Ishikawa (cell line): ENCODE measurements around the gene CHMP1B.

ENCODE experiments used
- CEBPB ChIP-seq: IDR thresholded peaks from 2 replicates; pipeline ENCODE4 v1.6.1; 2012
- CREB1 ChIP-seq: IDR thresholded peaks from 2 replicates; pipeline ENCODE4 v1.6.1; 2012; ENCODE audit warnings: low read depth
- EGR1 ChIP-seq: IDR thresholded peaks from 2 replicates; pipeline ENCODE4 v1.6.1; 2012
- EP300 ChIP-seq: IDR thresholded peaks from 2 replicates; pipeline ENCODE4 v1.6.1; 2012; ENCODE audit warnings: borderline replicate concordance
- FOXM1 ChIP-seq: IDR thresholded peaks from 2 replicates; pipeline ENCODE4 v1.6.1; 2012; ENCODE audit warnings: low read depth, borderline replicate concordance
- MAX ChIP-seq: IDR thresholded peaks from 2 replicates; pipeline ENCODE4 v1.6.1; 2012
- NFIC ChIP-seq: IDR thresholded peaks from 2 replicates; pipeline ENCODE4 v1.6.1; 2012
- RAD21 ChIP-seq: IDR thresholded peaks from 2 replicates; pipeline ENCODE4 v1.6.1; 2012; ENCODE audit warnings: low read depth
- REST ChIP-seq: IDR thresholded peaks from 2 replicates; pipeline ENCODE4 v1.6.1; 2012; ENCODE audit warnings: low read depth, mild to moderate bottlenecking
- TAF1 ChIP-seq: IDR thresholded peaks from 2 replicates; pipeline ENCODE4 v1.6.1; 2012; ENCODE audit warnings: low read depth, mild to moderate bottlenecking
- TCF12 ChIP-seq: IDR thresholded peaks from 2 replicates; pipeline ENCODE4 v1.6.1; 2012; ENCODE audit warnings: low read depth
- TEAD4 ChIP-seq: IDR thresholded peaks from 2 replicates; pipeline ENCODE4 v1.6.1; 2012
- USF1 ChIP-seq: IDR thresholded peaks from 2 replicates; pipeline ENCODE4 v1.6.1; 2012
- YY1 ChIP-seq: IDR thresholded peaks from 2 replicates; pipeline ENCODE4 v1.6.1; 2012; ENCODE audit warnings: low read depth
- ZBTB7A ChIP-seq: IDR thresholded peaks from 2 replicates; pipeline ENCODE4 v1.6.1; 2012; ENCODE audit warnings: low read depth

CHMP1B gene

GRCh38 chr18:11862468-11863137 is 11.4 kb downstream of the CHMP1B start:
- TF ChIP-seq TCF12: no peak
- TF ChIP-seq NFIC: no peak
- TF ChIP-seq RAD21: no peak
- no peak for TF ChIP-seq FOXM1
- TF ChIP-seq ZBTB7A: no peak
- no peak for TF ChIP-seq YY1
- TF ChIP-seq CEBPB: peak; percentile 32; the same call in 1 of the 2 replicates

GRCh38 chr18:11864471-11864870 is 13.3 kb downstream of the CHMP1B start:
- TF ChIP-seq EGR1: no peak

GRCh38 chr18:11865071-11865470 is 13.9 kb downstream of the CHMP1B start:
- TF ChIP-seq TCF12: no peak
- no peak for TF ChIP-seq CEBPB

- TF ChIP-seq CREB1 (no peak), USF1 (no peak), TAF1 (no peak), TEAD4 (no peak), TCF12 (no peak)
Measured at GRCh38 chr18:11866329-11866728, 15.1 kb downstream of the CHMP1B start.

- no peak for TF ChIP-seq FOXM1
- TF ChIP-seq TEAD4: no peak
- TF ChIP-seq TAF1: no peak
- TF ChIP-seq RAD21: no peak
- no peak for TF ChIP-seq REST
- TF ChIP-seq MAX: no peak
- no peak for TF ChIP-seq NFIC
- TF ChIP-seq CEBPB: no peak
- TF ChIP-seq YY1: no peak
- TF ChIP-seq EP300: no peak
- TF ChIP-seq TCF12: no peak
- no peak for TF ChIP-seq EGR1
- TF ChIP-seq CREB1: no peak
- no peak for TF ChIP-seq ZBTB7A
- no peak for TF ChIP-seq USF1
Measured at GRCh38 chr18:11866764-11867163, 15.6 kb downstream of the CHMP1B start.

GRCh38 chr18:11868230-11868629 is 17.0 kb downstream of the CHMP1B start:
- TF ChIP-seq REST: no peak
- TF ChIP-seq EGR1: no peak
- no peak for TF ChIP-seq TCF12
- no peak for TF ChIP-seq TEAD4
- TF ChIP-seq TAF1: no peak
- TF ChIP-seq MAX: no peak
- TF ChIP-seq FOXM1: no peak
- no peak for TF ChIP-seq RAD21
- TF ChIP-seq YY1: no peak
- no peak for TF ChIP-seq NFIC
- TF ChIP-seq USF1: no peak
- TF ChIP-seq CEBPB: no peak
- TF ChIP-seq ZBTB7A: no peak
- no peak for TF ChIP-seq EP300
- no peak for TF ChIP-seq CREB1
